K562 (cell line): Measurements from ENCODE around the gene NOM1. TPM values are rescaled to one million over a fixed set of nuclear protein-coding genes. Genes with fewer than 3 reads are reported as not detected.

Experiments
- ADNP ChIP-seq: fragments of 200-800 bp; sonication (Bioruptor generic); IDR thresholded peaks from 2 replicates; pipeline ENCODE4 v1.6.1; 2016; ENCODE audit warnings: missing genetic modification characterization, missing compliant biosample characterization
- AFF1 ChIP-seq, 2 experiments: fragments of 450-650 bp; IDR thresholded peaks; 2 replicates each; pipeline ENCODE4 v1.6.1; 2018; ENCODE audit warnings: mild to moderate bottlenecking in 2 of 2, low read depth in 1 of 2; ENCODE audit not compliant: partially characterized antibody in 2 of 2
- ARID4B ChIP-seq: sonication (generic); formaldehyde crosslinking; IDR thresholded peaks from 2 replicates; pipeline ENCODE4 v1.8.0; 2022; ENCODE audit warnings: mild to moderate bottlenecking, missing genetic modification reagents
- CBFA2T3 ChIP-seq: fragments of 450-650 bp; IDR thresholded peaks from 2 replicates; pipeline ENCODE4 v1.6.1; 2017
- CBFB ChIP-seq: sonication (generic); formaldehyde crosslinking; IDR thresholded peaks from 2 replicates; pipeline ENCODE4 v1.4.0; 2020; ENCODE audit warnings: mild to moderate bottlenecking, missing genetic modification reagents
- E2F5 ChIP-seq: sonication (generic); formaldehyde crosslinking; IDR thresholded peaks from 2 replicates; pipeline ENCODE4 v1.8.0; 2022; ENCODE audit warnings: mild to moderate bottlenecking, missing genetic modification reagents
- EP300 ChIP-seq: IDR thresholded peaks from 2 replicates; pipeline ENCODE4 v1.6.1; 2012; ENCODE audit warnings: low read length, improper control_type of control experiment
- KDM5B ChIP-seq: fragments of 200-600 bp; sonication (generic); IDR thresholded peaks from 2 replicates; pipeline ENCODE4 v1.6.1; 2012; ENCODE audit warnings: low read depth, mild to moderate bottlenecking, moderate library complexity, low read length, control low read depth, inconsistent platforms; ENCODE audit not compliant: insufficient replicate concordance
- TCFL5 ChIP-seq: fragments of 250-450 bp; sonication (Bioruptor Pico); conservative IDR thresholded peaks from 2 replicates; pipeline ENCODE4 v1.6.1; 2021; ENCODE audit warnings: mild to moderate bottlenecking, moderate library complexity, matching md5 sums
- XRCC5 ChIP-seq: fragments of 200-400 bp; formaldehyde crosslinking; IDR thresholded peaks from 2 replicates; pipeline ENCODE4 v1.6.1; 2017; ENCODE audit warnings: low read depth, mild to moderate bottlenecking, low read length
- ZFX ChIP-seq: sonication (generic); formaldehyde crosslinking; IDR thresholded peaks from 2 replicates; pipeline ENCODE4 v1.8.0; 2022; ENCODE audit warnings: mild to moderate bottlenecking, missing genetic modification reagents, moderate library complexity
- ZNF3 ChIP-seq: fragments of 250-450 bp; sonication (Bioruptor Pico); IDR thresholded peaks from 2 replicates; pipeline ENCODE4 v1.5.0; 2021; ENCODE audit warnings: mild to moderate bottlenecking, moderate library complexity
- polyA plus RNA-seq, 8 experiments: library from polyadenylated mRNA; depleted of rRNA in 4 of 8; stranded (reverse) in 5 of 8; unstranded in 3 of 8; fragments of >200 nt; fragmentation: Nextera tagmentation in 2 of 8; fragmentation: Illumina TruSeq in 1 of 8; extraction: Ambion mirVana in 2 of 8; extraction: Trizol in 1 of 8; gene quantifications; 2 replicates each; pipeline versions ENCODE4 v1.2.1 to v1.2.3, GENCODE V29; 2011 to 2014; ENCODE audit warnings: inconsistent platforms in 1 of 8, missing spikeins in 1 of 8
- total RNA-seq, 7 experiments: library from RNA; depleted of rRNA in 6 of 7; stranded (reverse); fragments of >200 nt in 6 of 7; fragmentation: Illumina TruSeq in 2 of 7; extraction: Trizol in 2 of 7; gene quantifications; 2 replicates each; pipeline versions ENCODE4 v1.2.1 to v1.2.3, GENCODE V29; 2011 to 2021; ENCODE audit warnings: low replicate concordance in 1 of 7
- TF ChIP-seq, protein P1 (sequence below), 3 experiments: fragments of 200-800 bp in 1 of 3; fragments of 250-450 bp in 1 of 3; fragments of 450-650 bp in 1 of 3; sonication (Bioruptor Pico) in 1 of 3; sonication (Bioruptor generic) in 1 of 3; formaldehyde crosslinking in 1 of 3; IDR thresholded peaks; 2 replicates each; pipeline versions ENCODE4 v1.6.1 to v1.8.0; 2016 to 2022; ENCODE audit warnings: mild to moderate bottlenecking in 2 of 3, missing genetic modification characterization in 2 of 3, missing compliant biosample characterization in 1 of 3, moderate library complexity in 1 of 3

NOM1 gene
- total and polyA plus RNA-seq, 9 of the 15 experiments (the other 6 are each of a cell fraction or from before 2014, with no cell fraction given), result 6.8 to 47.3 (median 37.4) TPM

- TF ChIP-seq TCFL5 (CRISPR knock-in tag) (no peak), KDM5B (no peak), CBFB (CRISPR knock-in tag) (0 out of 2 replicates have a peak, but pooled peaks have one; percentile 37), ARID4B (0 out of 2 replicates have a peak, but pooled peaks have one; percentile 24), XRCC5 (no peak), E2F5 (CRISPR knock-in tag) (0 out of 2 replicates have a peak, but pooled peaks have one; percentile 1), ADNP (tag) (no peak), ZNF3 (CRISPR knock-in tag) (no peak), ZFX (CRISPR knock-in tag) (peak; percentile 4; the same call in 1 of the 2 replicates), AFF1 (IDR thresholded peaks at IDR 0.05; ENCODE audit: low read depth in 1 of 2, partially characterized antibody in 2 of 2) (no peak), EP300 (no peak), CBFA2T3 (no peak)
- TF ChIP-seq, protein P1, sequence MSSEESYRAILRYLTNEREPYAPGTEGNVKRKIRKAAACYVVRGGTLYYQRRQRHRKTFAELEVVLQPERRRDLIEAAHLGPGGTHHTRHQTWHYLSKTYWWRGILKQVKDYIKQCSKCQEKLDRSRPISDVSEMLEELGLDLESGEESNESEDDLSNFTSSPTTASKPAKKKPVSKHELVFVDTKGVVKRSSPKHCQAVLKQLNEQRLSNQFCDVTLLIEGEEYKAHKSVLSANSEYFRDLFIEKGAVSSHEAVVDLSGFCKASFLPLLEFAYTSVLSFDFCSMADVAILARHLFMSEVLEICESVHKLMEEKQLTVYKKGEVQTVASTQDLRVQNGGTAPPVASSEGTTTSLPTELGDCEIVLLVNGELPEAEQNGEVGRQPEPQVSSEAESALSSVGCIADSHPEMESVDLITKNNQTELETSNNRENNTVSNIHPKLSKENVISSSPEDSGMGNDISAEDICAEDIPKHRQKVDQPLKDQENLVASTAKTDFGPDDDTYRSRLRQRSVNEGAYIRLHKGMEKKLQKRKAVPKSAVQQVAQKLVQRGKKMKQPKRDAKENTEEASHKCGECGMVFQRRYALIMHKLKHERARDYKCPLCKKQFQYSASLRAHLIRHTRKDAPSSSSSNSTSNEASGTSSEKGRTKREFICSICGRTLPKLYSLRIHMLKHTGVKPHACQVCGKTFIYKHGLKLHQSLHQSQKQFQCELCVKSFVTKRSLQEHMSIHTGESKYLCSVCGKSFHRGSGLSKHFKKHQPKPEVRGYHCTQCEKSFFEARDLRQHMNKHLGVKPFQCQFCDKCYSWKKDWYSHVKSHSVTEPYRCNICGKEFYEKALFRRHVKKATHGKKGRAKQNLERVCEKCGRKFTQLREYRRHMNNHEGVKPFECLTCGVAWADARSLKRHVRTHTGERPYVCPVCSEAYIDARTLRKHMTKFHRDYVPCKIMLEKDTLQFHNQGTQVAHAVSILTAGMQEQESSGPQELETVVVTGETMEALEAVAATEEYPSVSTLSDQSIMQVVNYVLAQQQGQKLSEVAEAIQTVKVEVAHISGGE (CRISPR knock-in tag; IDR thresholded peaks at IDR 0.05), result no peak
These were observed 62.0 kb downstream of the NOM1 start (continued) for GRCh38 chr7:157011333-157012112.
